ENCODE data around the gene TRPC4AP.

DNA sequence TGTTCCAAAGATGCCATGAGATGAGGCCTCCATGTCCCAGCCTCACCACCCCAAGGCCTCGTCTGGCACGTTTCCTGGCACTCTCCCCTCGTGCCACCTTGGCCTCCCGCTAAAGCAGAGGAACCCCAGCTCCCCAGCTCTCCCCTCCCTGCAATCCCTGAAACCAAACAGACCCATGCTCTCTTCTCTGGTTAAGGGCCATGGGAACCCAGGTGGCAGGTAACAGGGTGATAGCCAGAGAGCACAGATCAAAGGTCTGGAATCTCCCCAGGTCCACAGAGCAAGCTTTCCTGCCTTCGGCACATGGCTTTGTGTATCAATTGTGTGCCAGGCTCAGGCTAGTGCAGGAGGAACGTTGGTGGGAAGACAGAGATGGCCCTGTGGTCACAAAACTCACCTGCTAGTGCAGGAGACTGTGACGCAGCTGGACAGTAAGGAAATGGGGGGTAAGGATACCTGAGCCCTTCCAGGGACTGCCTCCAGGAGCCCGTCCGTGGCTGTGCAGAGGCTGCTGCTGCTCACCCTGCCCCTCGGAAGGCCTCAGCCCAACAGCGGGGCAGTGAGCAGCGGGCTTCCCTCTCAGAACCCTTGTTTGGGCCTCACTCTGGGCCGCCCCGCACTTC is 98.0 kb downstream of the TRPC4AP start:
- TF ChIP-seq CTCF (IDR thresholded peaks at IDR 0.05; ENCODE audit: insufficient read depth, low read length, poor library complexity, severe bottlenecking): no peak
- TF ChIP-seq EZH2phosphoT487 (conservative IDR thresholded peaks at IDR 0.05; ENCODE audit: low read length): no peak

All from SU-DHL-6 (cell line).